B cell (primary cell): ENCODE measurements around the gene ATP1B2.

Experiments used
- CTCF ChIP-seq: fragments of 200-600 bp; IDR thresholded peaks from one replicate; pipeline ENCODE4 v1.8.0; 2022; ENCODE audit warnings: antibody characterized with exemption, mild to moderate bottlenecking
- EZH2 ChIP-seq: IDR thresholded peaks from 2 replicates; pipeline ENCODE4 v1.6.1; 2012; ENCODE audit warnings: borderline replicate concordance, low read depth, mild to moderate bottlenecking, moderate library complexity, low read length; ENCODE audit not compliant: insufficient read depth, poor library complexity, severe bottlenecking

GRCh38 chr17:7647018-7647417, 3.7 kb upstream of the ATP1B2 start:
- TF ChIP-seq CTCF (no peak), EZH2 (no peak)
